GM21576 (cell line): ENCODE measurements around the gene MLLT10.
A peak's percentile ranks its signal among the peaks of the same experiment; 100 is the strongest.

Source experiments
- ATAC-seq: cut with Tn5 transposase; IDR thresholded peaks from one replicate; pipeline ENCODE4 v1.9.1; 2021; ENCODE audit warnings: mild to moderate bottlenecking, moderate library complexity; ENCODE audit not compliant: unreplicated experiment

MLLT10 gene

GRCh38 chr10:21727452-21728168 is 193.6 kb downstream of the MLLT10 start:
- ATAC-seq, result no peak

GRCh38 chr10:21728618-21729017 is 194.6 kb downstream of the MLLT10 start:
- no peak for ATAC-seq

- ATAC-seq, result peak; percentile 91
Measured at GRCh38 chr10:21732067-21732772, 198.2 kb downstream of the MLLT10 start.

GRCh38 chr10:21733710-21734109 is 199.7 kb downstream of the MLLT10 start:
- ATAC-seq, result no peak

- no peak for ATAC-seq
Measured at GRCh38 chr10:21737106-21737505, 203.1 kb downstream of the MLLT10 start.

GRCh38 chr10:21740989-21741388 is 207.0 kb downstream of the MLLT10 start:
- ATAC-seq, result no peak

GRCh38 chr10:21742740-21743412 is 208.8 kb downstream of the MLLT10 start:
- ATAC-seq, result no peak

- ATAC-seq, result no peak
Measured at GRCh38 chr10:21744223-21744622, 210.2 kb downstream of the MLLT10 start.

GRCh38 chr10:21746118-21746517 is 212.1 kb downstream of the MLLT10 start:
- ATAC-seq, result no peak

GRCh38 chr10:21747809-21748208 is 213.8 kb downstream of the MLLT10 start:
- no peak for ATAC-seq

- no peak for ATAC-seq
Measured at GRCh38 chr10:21749788-21750187, 215.8 kb downstream of the MLLT10 start.

GRCh38 chr10:21750424-21750823 is 216.4 kb downstream of the MLLT10 start:
- no peak for ATAC-seq

- ATAC-seq, result no peak
Measured at GRCh38 chr10:21751341-21752310, 217.6 kb downstream of the MLLT10 start.

GRCh38 chr10:21753497-21754270 is 219.7 kb downstream of the MLLT10 start:
- no peak for ATAC-seq

GRCh38 chr10:21754410-21755011 is 220.5 kb downstream of the MLLT10 start:
- no peak for ATAC-seq

GRCh38 chr10:21756707-21757106 is 222.7 kb downstream of the MLLT10 start:
- no peak for ATAC-seq

- ATAC-seq, result no peak
Measured at GRCh38 chr10:21757185-21757901, 223.3 kb downstream of the MLLT10 start.

- ATAC-seq, result no peak
Measured at GRCh38 chr10:21758239-21758638, 224.2 kb downstream of the MLLT10 start.

GRCh38 chr10:21758696-21759095 is 224.7 kb downstream of the MLLT10 start:
- ATAC-seq, result no peak
